Suppressor macrophage (primary cell): ENCODE data around the gene TMEM229B.

Experiments
- DNase-seq, 4 experiments: peaks; one replicate each; pipeline ENCODE4 v3.0.0-alpha.2; 2020 to 2022

Gene TMEM229B

GRCh38 chr14:67485501-67486095 lies 2.9 kb downstream of the TMEM229B start:
- DNase-seq = peak in 2 of 4 experiments; percentile 18 to 19

- no peak for DNase-seq
Observed at GRCh38 chr14:67483579-67484285, 4.8 kb downstream of the TMEM229B start.

GRCh38 chr14:67482231-67483164 lies 6.0 kb downstream of the TMEM229B start:
- peak in 3 of 4 experiments; percentile 23 to 45 (median 24) for DNase-seq

GRCh38 chr14:67480011-67480410 lies 8.5 kb downstream of the TMEM229B start:
- DNase-seq = no peak

- no peak for DNase-seq
Observed at GRCh38 chr14:67478800-67479084, 9.8 kb downstream of the TMEM229B start.

- DNase-seq = no peak
Observed at GRCh38 chr14:67477926-67478799, 10.4 kb downstream of the TMEM229B start.

- DNase-seq = no peak
Observed at GRCh38 chr14:67474366-67474765, 14.2 kb downstream of the TMEM229B start.

GRCh38 chr14:67473290-67474082 lies 15.0 kb downstream of the TMEM229B start:
- no peak for DNase-seq

GRCh38 chr14:67472726-67473125 lies 15.8 kb downstream of the TMEM229B start:
- no peak for DNase-seq

- DNase-seq = no peak
Observed at GRCh38 chr14:67469954-67470353, 18.6 kb downstream of the TMEM229B start.

- DNase-seq = no peak
Observed at GRCh38 chr14:67468378-67468730, 20.2 kb downstream of the TMEM229B start.

GRCh38 chr14:67467134-67467533 lies 21.4 kb downstream of the TMEM229B start:
- DNase-seq = no peak

- DNase-seq = no peak
Observed at GRCh38 chr14:67464879-67465278, 23.6 kb downstream of the TMEM229B start.

- DNase-seq = no peak
Observed at GRCh38 chr14:67464377-67464776, 24.1 kb downstream of the TMEM229B start.

- no peak for DNase-seq
Observed at GRCh38 chr14:67463900-67464299, 24.6 kb downstream of the TMEM229B start.

- no peak for DNase-seq
Observed at GRCh38 chr14:67461996-67462395, 26.5 kb downstream of the TMEM229B start.

- peak in 1 of 4 experiments; percentile 11 for DNase-seq
Observed at GRCh38 chr14:67461341-67461985, 27.1 kb downstream of the TMEM229B start.

GRCh38 chr14:67459336-67459735 lies 29.2 kb downstream of the TMEM229B start:
- DNase-seq = no peak

- DNase-seq = no peak
Observed at GRCh38 chr14:67457782-67458181, 30.7 kb downstream of the TMEM229B start.

- no peak for DNase-seq
Observed at GRCh38 chr14:67456732-67457131, 31.8 kb downstream of the TMEM229B start.
